ENCODE results near the gene SNRPF.

Gene SNRPF

GRCh38 chr12:95890958-95891357 is 32.2 kb downstream of the SNRPF start:
- no peak overlapping the region for H2AFZ ChIP-seq (ENCODE audit: low read length)
- H3K27me3 ChIP-seq (replicated peaks; ENCODE audit: insufficient read depth, low read length): no peaks in the 10 kb centered on the region
- no peaks in the 10 kb centered on the region for H3K36me3 ChIP-seq (replicated peaks; ENCODE audit: insufficient read depth, low read length)
- DNase-seq: no peak
- no peak overlapping the region for H3K9ac ChIP-seq (ENCODE audit: low read length)
- no peaks in the 10 kb centered on the region for H3K9me3 ChIP-seq (replicated peaks; ENCODE audit: insufficient read depth, low read length)
- no peaks in the 10 kb centered on the region for H3K4me1 ChIP-seq (ENCODE audit: low read length)
- no peaks in the 10 kb centered on the region for H3F3A ChIP-seq (ENCODE audit: insufficient read depth, low read length)
- H4K20me1 ChIP-seq (ENCODE audit: insufficient read depth, low read length): no peaks in the 10 kb centered on the region
- H3K79me2 ChIP-seq (ENCODE audit: low read length): no peaks in the 10 kb centered on the region
- H3K4me3 ChIP-seq (ENCODE audit: low read length): no peak overlapping the region
- H3K4me2 ChIP-seq (ENCODE audit: low read depth, low read length): no peak overlapping the region
- no peak overlapping the region for H3K27ac ChIP-seq (ENCODE audit: low read length)
- TF ChIP-seq CTCF (IDR thresholded peaks at IDR 0.05; ENCODE audit: low read length): no peak
- no peak for TF ChIP-seq EZH2phosphoT487 (IDR thresholded peaks at IDR 0.05; ENCODE audit: low read length)
- no peak for TF ChIP-seq EZH2 (optimal IDR thresholded peaks at IDR 0.05; ENCODE audit: low read depth, low read length)
- H3K9me2 ChIP-seq (replicated peaks; ENCODE audit: insufficient read depth, low read length): no peaks in the 10 kb centered on the region

- H3K79me2 ChIP-seq (ENCODE audit: low read length): no peaks in the 10 kb centered on the region
- H3K4me3 ChIP-seq (ENCODE audit: low read length): no peak overlapping the region
- H2AFZ ChIP-seq (ENCODE audit: low read length): no peak overlapping the region
- no peaks in the 10 kb centered on the region for H4K20me1 ChIP-seq (ENCODE audit: insufficient read depth, low read length)
- DNase-seq: no peak
- no peak overlapping the region for H3K9ac ChIP-seq (ENCODE audit: low read length)
- no peaks in the 10 kb centered on the region for H3K27me3 ChIP-seq (replicated peaks; ENCODE audit: insufficient read depth, low read length)
- H3K4me2 ChIP-seq (ENCODE audit: low read depth, low read length): no peak overlapping the region
- no peaks in the 10 kb centered on the region for H3K9me3 ChIP-seq (replicated peaks; ENCODE audit: insufficient read depth, low read length)
- H3K36me3 ChIP-seq (replicated peaks; ENCODE audit: insufficient read depth, low read length): no peaks in the 10 kb centered on the region
- H3K27ac ChIP-seq (ENCODE audit: low read length): no peak overlapping the region
- H3F3A ChIP-seq (ENCODE audit: insufficient read depth, low read length): no peaks in the 10 kb centered on the region
- H3K4me1 ChIP-seq (ENCODE audit: low read length): no peaks in the 10 kb centered on the region
- H3K9me2 ChIP-seq (replicated peaks; ENCODE audit: insufficient read depth, low read length): no peaks in the 10 kb centered on the region
- TF ChIP-seq CTCF (IDR thresholded peaks at IDR 0.05; ENCODE audit: low read length): no peak
- TF ChIP-seq EZH2phosphoT487 (IDR thresholded peaks at IDR 0.05; ENCODE audit: low read length): no peak
- no peak for TF ChIP-seq EZH2 (optimal IDR thresholded peaks at IDR 0.05; ENCODE audit: low read depth, low read length)
Observed at GRCh38 chr12:95896846-95897245, 38.1 kb downstream of the SNRPF start.

GRCh38 chr12:95898081-95898480 is 39.3 kb downstream of the SNRPF start:
- Histone ChIP-seq H2AFZ (ENCODE audit: low read length) (no peak overlapping the region), H3K36me3 (replicated peaks; ENCODE audit: insufficient read depth, low read length) (no peaks in the 10 kb centered on the region), H3K9ac (ENCODE audit: low read length) (no peak overlapping the region), H3K27me3 (replicated peaks; ENCODE audit: insufficient read depth, low read length) (no peaks in the 10 kb centered on the region), H3K79me2 (ENCODE audit: low read length) (no peaks in the 10 kb centered on the region), H3K9me2 (replicated peaks; ENCODE audit: insufficient read depth, low read length) (no peaks in the 10 kb centered on the region), H3K4me3 (ENCODE audit: low read length) (no peak overlapping the region), H3K27ac (ENCODE audit: low read length) (no peak overlapping the region), H3F3A (ENCODE audit: insufficient read depth, low read length) (no peaks in the 10 kb centered on the region), H4K20me1 (ENCODE audit: insufficient read depth, low read length) (no peaks in the 10 kb centered on the region), H3K4me2 (ENCODE audit: low read depth, low read length) (no peak overlapping the region), H3K9me3 (replicated peaks; ENCODE audit: insufficient read depth, low read length) (no peaks in the 10 kb centered on the region), H3K4me1 (ENCODE audit: low read length) (no peaks in the 10 kb centered on the region)
- no peak for DNase-seq
- TF ChIP-seq EZH2 (optimal IDR thresholded peaks at IDR 0.05; ENCODE audit: low read depth, low read length) (no peak), EZH2phosphoT487 (IDR thresholded peaks at IDR 0.05; ENCODE audit: low read length) (no peak), CTCF (IDR thresholded peaks at IDR 0.05; ENCODE audit: low read length) (no peak)
